GM18909 (cell line): ENCODE data around the gene CDYL.
A peak's percentile ranks its signal among the peaks of the same experiment; 100 is the strongest.

Experiments
- ATAC-seq: cut with Tn5 transposase; IDR thresholded peaks from one replicate; pipeline ENCODE4 v1.9.1; 2021; ENCODE audit warnings: mild to moderate bottlenecking; ENCODE audit not compliant: unreplicated experiment, poor library complexity

The CDYL gene

GRCh38 chr6:4929097-4929718 is 153.0 kb downstream of the CDYL start:
- ATAC-seq = no peak

GRCh38 chr6:4930025-4930691 is 154.0 kb downstream of the CDYL start:
- ATAC-seq = no peak

DNA sequence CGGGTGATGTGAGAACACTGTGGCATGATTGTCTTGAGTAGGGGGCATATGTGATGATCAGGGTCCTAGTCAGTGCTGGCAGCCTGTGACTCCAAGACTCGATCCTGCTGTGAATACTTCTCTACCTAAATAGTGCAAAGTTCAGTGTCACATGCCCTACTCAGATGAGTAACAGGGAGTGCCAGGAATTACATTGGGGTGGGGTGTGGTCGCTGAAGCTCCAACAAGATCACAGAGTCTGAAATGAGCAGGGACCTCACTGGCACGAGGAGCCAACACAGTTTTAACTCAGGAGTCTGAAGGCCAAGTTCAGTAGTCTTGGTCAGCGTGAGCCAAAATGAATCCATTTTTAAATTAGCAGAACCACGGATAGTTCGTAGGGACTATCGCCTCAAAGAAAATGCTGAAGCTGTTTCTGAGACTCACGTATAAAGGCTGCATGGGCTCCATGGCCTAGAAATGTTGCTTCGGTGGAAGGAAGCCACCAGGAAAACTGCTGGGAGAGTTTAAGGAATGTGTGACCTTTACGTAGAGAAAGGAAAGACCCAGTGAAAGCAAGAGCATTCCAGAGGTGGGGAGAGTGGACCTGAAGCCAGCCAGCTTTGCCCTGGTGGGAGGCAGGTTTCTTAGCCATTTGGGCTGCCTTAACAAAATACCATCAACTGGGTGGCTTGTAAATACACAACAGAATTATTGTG is 155.5 kb downstream of the CDYL start:
- ATAC-seq = no peak

GRCh38 chr6:4932228-4932903 is 156.2 kb downstream of the CDYL start:
- ATAC-seq = no peak

GRCh38 chr6:4935486-4935885 is 159.3 kb downstream of the CDYL start:
- no peak for ATAC-seq

DNA sequence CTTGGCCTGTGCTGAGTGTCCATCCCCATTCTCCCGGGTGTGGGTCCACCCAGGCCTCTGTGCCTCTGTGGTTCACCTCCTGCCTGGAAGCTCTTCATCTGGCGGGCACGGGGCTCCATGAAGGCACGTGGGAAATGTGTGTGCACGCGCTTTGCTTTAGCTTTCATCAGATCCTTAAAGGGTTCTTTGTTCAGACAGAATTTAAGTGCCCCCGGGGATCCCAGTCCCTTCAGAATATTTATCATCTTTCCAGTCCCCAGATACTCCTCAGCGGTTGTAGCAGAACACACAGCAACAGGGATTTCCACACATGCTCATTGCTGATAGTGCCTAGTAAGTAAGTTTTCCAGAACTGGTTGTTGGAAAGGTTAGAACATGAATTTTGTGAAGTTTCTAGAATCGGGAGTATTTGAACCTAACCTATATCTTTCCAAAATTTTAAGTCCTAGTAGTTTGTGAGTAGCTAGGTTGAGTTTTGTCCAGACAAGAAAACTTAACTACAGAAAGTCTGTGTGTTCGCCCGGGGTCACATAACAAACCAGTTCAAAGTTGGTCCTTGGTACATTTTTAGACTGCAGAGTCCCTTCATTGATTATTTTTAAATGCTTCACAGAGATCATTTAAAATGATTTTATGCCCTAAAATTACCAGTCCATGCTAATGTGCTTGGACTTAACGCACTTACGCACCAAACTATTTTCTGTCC is 159.9 kb downstream of the CDYL start:
- no peak for ATAC-seq

DNA sequence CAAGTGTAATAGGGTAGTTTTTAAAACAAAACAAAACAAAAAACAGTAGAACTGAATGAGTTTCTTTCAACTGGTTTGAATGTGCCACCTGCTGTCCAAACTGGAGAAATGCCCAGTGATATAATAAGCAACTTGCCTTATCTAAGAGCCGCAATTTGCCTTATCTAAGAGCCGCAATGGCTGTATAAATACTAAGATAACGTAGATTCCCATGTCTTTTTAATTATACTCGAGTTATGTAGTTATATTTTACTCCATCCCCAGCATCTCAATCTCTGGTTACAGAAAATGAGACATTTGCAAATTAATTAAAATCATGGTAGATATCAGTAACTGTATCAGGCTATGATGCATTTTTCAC is 160.5 kb downstream of the CDYL start:
- ATAC-seq = no peak

DNA sequence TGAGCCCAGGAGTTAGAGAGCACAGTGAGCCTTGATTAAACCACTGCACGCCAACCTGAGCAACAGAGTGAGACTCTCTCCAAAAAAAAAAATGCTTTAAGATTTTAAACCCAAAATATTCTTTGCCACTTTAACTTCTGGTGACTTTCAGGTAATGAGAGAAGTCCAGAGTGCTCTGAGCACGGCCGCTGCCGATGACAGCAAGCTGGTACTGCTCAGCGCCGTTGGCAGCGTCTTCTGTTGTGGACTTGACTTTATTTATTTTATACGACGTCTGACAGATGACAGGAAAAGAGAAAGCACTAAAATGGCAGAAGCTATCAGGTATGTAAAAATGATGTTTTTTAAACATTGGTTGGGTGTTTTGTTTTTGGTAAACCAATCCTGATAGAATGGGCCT is 161.2 kb downstream of the CDYL start:
- no peak for ATAC-seq

DNA sequence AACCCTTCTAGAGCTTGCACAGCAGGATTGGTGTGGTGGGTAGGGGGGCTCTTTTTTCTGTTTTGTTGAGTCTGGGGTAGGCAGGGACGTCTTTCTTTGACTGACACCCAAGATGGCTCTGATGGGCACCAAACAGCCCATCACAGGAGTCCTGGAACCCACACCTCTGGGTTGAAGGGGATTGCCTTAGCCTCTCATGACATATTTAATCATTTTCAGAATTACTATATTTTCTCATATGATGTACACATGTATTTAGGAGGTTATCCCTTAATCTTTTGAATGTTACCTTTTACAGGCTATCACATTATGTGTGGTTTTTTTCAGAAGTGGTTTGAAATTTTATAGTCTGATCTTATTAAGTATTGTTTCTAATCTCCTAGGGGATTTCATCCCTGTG is 163.0 kb downstream of the CDYL start:
- ATAC-seq = no peak

GRCh38 chr6:4940416-4940815 is 164.2 kb downstream of the CDYL start:
- no peak for ATAC-seq

- peak; percentile 77 for ATAC-seq
Observed at GRCh38 chr6:4941782-4942672, 165.8 kb downstream of the CDYL start.

- ATAC-seq = no peak
Observed at GRCh38 chr6:4942673-4943009, 166.4 kb downstream of the CDYL start.

DNA sequence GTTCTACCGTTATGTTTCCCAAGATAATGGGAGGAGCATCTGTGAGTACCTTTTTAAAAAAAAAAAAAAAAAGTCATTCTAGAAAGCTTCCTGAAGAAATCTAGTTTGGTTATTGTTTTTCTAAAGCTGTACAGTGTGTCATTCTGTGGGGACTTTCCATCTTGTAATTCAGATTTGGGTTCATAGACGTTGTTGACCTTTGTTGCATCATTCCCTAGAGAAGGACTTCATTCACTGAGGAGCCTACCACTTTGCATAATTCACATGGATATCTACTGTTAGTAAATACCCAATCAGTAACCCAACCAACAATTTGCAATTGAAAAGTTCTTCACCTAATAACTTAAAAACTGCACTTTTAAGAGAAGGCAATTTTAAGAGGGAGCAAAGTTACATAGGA is 167.5 kb downstream of the CDYL start:
- ATAC-seq = no peak

GRCh38 chr6:4944325-4944724 is 168.1 kb downstream of the CDYL start:
- no peak for ATAC-seq

DNA sequence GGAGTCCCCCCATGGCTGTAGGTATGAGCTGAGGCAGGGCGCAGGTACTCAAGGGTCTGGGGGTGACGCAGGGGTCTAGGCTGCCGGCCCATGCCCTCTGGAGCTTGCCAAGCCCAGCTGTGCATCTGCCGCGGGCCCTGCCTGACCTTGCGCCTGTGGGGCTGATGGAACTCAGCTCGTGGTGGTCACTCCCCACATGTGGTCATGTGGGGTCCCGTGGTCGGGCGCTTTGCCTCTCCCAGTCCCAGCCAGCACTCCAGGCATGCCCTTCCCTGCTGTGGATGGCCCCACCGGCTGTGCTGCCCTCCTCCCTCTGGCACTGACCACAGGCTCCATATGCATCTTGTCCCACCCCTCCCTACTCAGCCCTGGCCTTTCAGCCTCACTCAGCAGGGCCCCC is 170.3 kb downstream of the CDYL start:
- no peak for ATAC-seq

- ATAC-seq = no peak
Observed at GRCh38 chr6:4947716-4948115, 171.5 kb downstream of the CDYL start.

- ATAC-seq = no peak
Observed at GRCh38 chr6:4948781-4949450, 172.7 kb downstream of the CDYL start.

GRCh38 chr6:4950076-4950475 is 173.9 kb downstream of the CDYL start:
- ATAC-seq = no peak

DNA sequence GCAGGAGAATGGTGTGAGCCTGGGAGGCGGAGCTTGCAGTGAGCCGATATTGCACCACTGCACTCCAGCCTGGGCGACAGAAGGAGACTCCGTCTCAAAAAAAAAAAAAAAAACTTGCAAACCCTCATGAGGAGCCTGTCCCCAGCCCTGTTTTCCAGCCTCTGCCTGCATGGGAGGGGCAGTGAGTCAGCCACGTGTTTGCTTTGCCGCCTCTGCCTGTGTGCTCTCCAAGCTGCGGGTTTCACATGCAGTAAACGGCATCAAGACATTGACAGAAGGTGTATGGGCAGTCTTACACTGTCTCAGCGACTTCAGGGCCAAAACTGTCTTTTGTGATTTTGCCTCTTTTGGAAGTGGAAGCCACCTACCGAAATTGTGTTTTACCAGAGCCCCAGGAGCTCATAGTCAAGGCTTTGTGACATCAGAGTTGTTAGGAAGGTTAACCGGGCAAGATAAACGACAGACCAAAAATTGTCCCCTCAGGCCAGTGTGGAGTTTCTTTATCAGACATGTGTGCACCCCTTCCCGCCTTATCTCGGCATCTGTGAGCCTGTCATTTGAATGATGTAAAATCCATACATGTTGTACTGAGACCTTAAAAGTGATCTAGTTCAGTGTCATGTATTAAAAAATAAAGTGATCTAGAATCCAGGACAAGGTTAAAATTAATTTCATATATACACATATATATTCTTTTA is 174.8 kb downstream of the CDYL start:
- no peak for ATAC-seq
